Bronchial epithelial cell (primary cell): ENCODE measurements around the gene ULBP2. TPM values are rescaled to one million over a fixed set of nuclear protein-coding genes. Genes with fewer than 3 reads are reported as not detected.
"Not testable (repeated sequence)": the region's sequence is repeated elsewhere in the genome, so short reads cannot be mapped to it uniquely, and the experiment has no call there.

Experiments
- DNase-seq: peaks from one replicate; pipeline ENCODE4 v3.0.0-alpha.2; 2010; ENCODE audit warnings: low read depth
- FAIRE-seq: peaks from 2 replicates; lab custom pipeline; 2011; peaks lifted over from hg19 to GRCh38; lab: Jason Lieb, UNC
- H3K27me3 ChIP-seq: 2 replicates; pipeline ENCODE4 v1.5.1; 2011; ENCODE audit warnings: low read length; ENCODE audit not compliant: control insufficient read depth, insufficient read depth
- H3K36me3 ChIP-seq: 2 replicates; pipeline ENCODE4 v1.5.1; 2011; ENCODE audit warnings: low read length; ENCODE audit not compliant: control insufficient read depth, insufficient read depth
- H3K4me3 ChIP-seq: 2 replicates; pipeline ENCODE4 v1.5.1; 2011; ENCODE audit warnings: mild to moderate bottlenecking, low read depth, low read length, control low read depth
- CTCF ChIP-seq: IDR thresholded peaks from 2 replicates; pipeline ENCODE4 v1.5.1; 2011; ENCODE audit warnings: mild to moderate bottlenecking, moderate library complexity, low read length, control low read depth, inconsistent platforms; ENCODE audit not compliant: insufficient read depth, severe bottlenecking
- total RNA-seq: library from RNA; depleted of rRNA; stranded (reverse); fragments of >200 nt; gene quantifications from 2 replicates; pipeline ENCODE4 v1.2.1, GENCODE V29; 2014

The ULBP2 gene
- total RNA-seq, 1 donor from 2014 or later = 2.4 TPM

GRCh38 chr6:149936743-149937142, 5.1 kb upstream of the ULBP2 start:
- TF ChIP-seq CTCF = no peak
- H3K27me3 ChIP-seq = no peaks in the 10 kb centered on the region
- DNase-seq = no peak
- H3K4me3 ChIP-seq = no peak overlapping the region
- H3K36me3 ChIP-seq = no peaks in the 10 kb centered on the region
- peak; percentile 32 for FAIRE-seq

- not testable (repeated sequence) for H3K36me3 ChIP-seq, DNase-seq, H3K27me3 ChIP-seq, FAIRE-seq
- peak; percentile 2 for TF ChIP-seq CTCF
- peak overlapping the region; percentile 56 for H3K4me3 ChIP-seq
These were observed 3.7 kb upstream of the ULBP2 start for GRCh38 chr6:149938013-149938570.

- no peak for DNase-seq
- Histone ChIP-seq H3K36me3 (no peaks in the 10 kb centered on the region), H3K4me3 (peak overlapping the region; percentile 56), H3K27me3 (no peaks in the 10 kb centered on the region)
- no peak for TF ChIP-seq CTCF
- no peak for FAIRE-seq
These were observed 3.1 kb upstream of the ULBP2 start for GRCh38 chr6:149938571-149939355.

- DNase-seq (no peak), FAIRE-seq (no peak)
- Histone ChIP-seq H3K27me3 (no peaks in the 10 kb centered on the region), H3K36me3 (no peaks in the 10 kb centered on the region), H3K4me3 (no peak overlapping the region)
- no peak for TF ChIP-seq CTCF
These were observed 2.5 kb upstream of the ULBP2 start for GRCh38 chr6:149939356-149939648.

DNA sequence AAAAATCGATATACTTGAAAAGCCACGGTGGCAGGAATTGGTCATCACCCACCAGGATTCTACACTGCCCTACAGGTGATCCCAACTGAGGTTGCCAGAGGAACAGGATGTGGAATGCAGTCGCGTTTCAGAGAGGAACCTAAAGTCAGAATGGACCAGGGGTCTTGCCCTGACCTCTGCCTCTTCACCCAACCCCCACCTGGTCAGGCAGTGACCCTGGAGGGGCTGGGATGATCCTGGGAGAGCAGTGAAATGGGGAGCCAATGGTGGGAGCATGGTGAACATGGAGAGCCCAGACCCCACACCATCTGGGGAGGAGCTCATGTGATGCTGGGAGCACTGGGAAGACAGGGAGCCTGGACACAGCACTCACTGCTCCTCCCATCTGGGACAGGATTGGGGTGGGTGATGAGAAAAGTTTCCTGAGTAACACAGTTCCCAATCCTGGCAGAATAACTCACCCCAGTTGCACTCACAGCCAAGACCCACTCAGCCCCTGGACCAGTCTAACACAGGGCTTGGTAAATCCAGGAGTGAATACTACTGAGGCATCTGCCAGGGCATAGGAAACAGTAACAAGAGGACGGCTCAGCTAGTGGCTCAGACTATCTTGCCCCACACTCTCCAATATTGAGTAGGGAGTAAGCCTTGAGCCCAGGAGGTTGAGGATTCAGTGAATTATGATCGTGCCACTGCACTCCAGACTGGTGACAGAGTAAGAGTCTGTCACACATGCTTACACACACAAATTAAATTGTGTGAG, 1.7 kb upstream of the ULBP2 start:
- Histone ChIP-seq H3K4me3 (no peak overlapping the region), H3K36me3 (no peaks in the 10 kb centered on the region), H3K27me3 (no peaks in the 10 kb centered on the region)
- FAIRE-seq = no peak
- no peak for TF ChIP-seq CTCF
- DNase-seq = no peak
